ENCODE data around the gene PELI1.

Gene PELI1

GRCh38 chr2:64144057-64145013, at the start of gene PELI1:
Gene PELI1, minus strand, starts transcription at chr2:64144420. Its CDS starts 36,110 bp downstream, at chr2:64108310.
- DNase-seq (ENCODE audit: low spot score), result peak; percentile 74

GRCh38 chr2:64193491-64193890, 49.3 kb upstream of the PELI1 start:
- no peak for DNase-seq (ENCODE audit: low spot score)

GRCh38 chr2:64192664-64193105, 48.5 kb upstream of the PELI1 start:
- no peak for DNase-seq (ENCODE audit: low spot score)

- DNase-seq (ENCODE audit: low spot score), result no peak
These were observed 47.9 kb upstream of the PELI1 start for GRCh38 chr2:64192125-64192479.

- DNase-seq (ENCODE audit: low spot score), result no peak
These were observed 45.4 kb upstream of the PELI1 start for GRCh38 chr2:64189586-64189985.

GRCh38 chr2:64189167-64189566, 44.9 kb upstream of the PELI1 start:
- no peak for DNase-seq (ENCODE audit: low spot score)

GRCh38 chr2:64186699-64187605, 42.7 kb upstream of the PELI1 start:
- no peak for DNase-seq (ENCODE audit: low spot score)

GRCh38 chr2:64179582-64180321, 35.5 kb upstream of the PELI1 start:
- DNase-seq (ENCODE audit: low spot score), result no peak

- no peak for DNase-seq (ENCODE audit: low spot score)
These were observed 33.1 kb upstream of the PELI1 start for GRCh38 chr2:64177315-64177714.

- DNase-seq (ENCODE audit: low spot score), result no peak
These were observed 31.4 kb upstream of the PELI1 start for GRCh38 chr2:64175419-64176197.

GRCh38 chr2:64173156-64174135, 29.2 kb upstream of the PELI1 start:
- DNase-seq (ENCODE audit: low spot score), result no peak

- DNase-seq (ENCODE audit: low spot score), result no peak
These were observed 24.5 kb upstream of the PELI1 start for GRCh38 chr2:64168756-64169155.

- DNase-seq (ENCODE audit: low spot score), result no peak
These were observed 24.0 kb upstream of the PELI1 start for GRCh38 chr2:64168201-64168600.

GRCh38 chr2:64166637-64167420, 22.6 kb upstream of the PELI1 start:
- no peak for DNase-seq (ENCODE audit: low spot score)

GRCh38 chr2:64166212-64166611, 22.0 kb upstream of the PELI1 start:
- no peak for DNase-seq (ENCODE audit: low spot score)

- no peak for DNase-seq (ENCODE audit: low spot score)
These were observed 21.5 kb upstream of the PELI1 start for GRCh38 chr2:64165706-64166105.

GRCh38 chr2:64164629-64165028, 20.4 kb upstream of the PELI1 start:
- DNase-seq (ENCODE audit: low spot score), result no peak

GRCh38 chr2:64162516-64162915, 18.3 kb upstream of the PELI1 start:
- DNase-seq (ENCODE audit: low spot score), result no peak

- no peak for DNase-seq (ENCODE audit: low spot score)
These were observed 13.6 kb upstream of the PELI1 start for GRCh38 chr2:64157792-64158191.

Data from hematopoietic multipotent progenitor cell treated with erythropoietin and hydrocortisone succinate and interleukin-3 and kit ligand, for 15 days (in vitro differentiated cells).